Sigmoid colon (tissue), 4 donors: Measurements from ENCODE around the gene PHC2.

Experiments used
- EP300 ChIP-seq, 4 donors: sonication (generic); formaldehyde crosslinking; IDR thresholded peaks; one replicate each; pipeline ENCODE4 v1.6.1; 2017; ENCODE audit warnings: antibody characterized with exemption in 4 of 4
- POLR2A ChIP-seq, 2 donors: fragments of 450-650 bp; IDR thresholded peaks; one replicate each; pipeline ENCODE4 v1.6.1; 2016; ENCODE audit warnings: antibody characterized with exemption in 2 of 2, mild to moderate bottlenecking in 2 of 2, moderate library complexity in 2 of 2
- POLR2AphosphoS5 ChIP-seq, 4 donors: sonication (generic); formaldehyde crosslinking; IDR thresholded peaks; one replicate each; pipeline ENCODE4 v1.6.1; 2017; ENCODE audit warnings: antibody characterized with exemption in 4 of 4
- TF ChIP-seq, protein P1 (sequence below), 4 experiments: fragments of 450-650 bp in 3 of 4; fragments of 200-600 bp in 1 of 4; IDR thresholded peaks; one replicate each; pipeline ENCODE4 v1.5.1; 2016 to 2019; ENCODE audit warnings: antibody characterized with exemption in 4 of 4, mild to moderate bottlenecking in 3 of 4, moderate library complexity in 2 of 4

DNA sequence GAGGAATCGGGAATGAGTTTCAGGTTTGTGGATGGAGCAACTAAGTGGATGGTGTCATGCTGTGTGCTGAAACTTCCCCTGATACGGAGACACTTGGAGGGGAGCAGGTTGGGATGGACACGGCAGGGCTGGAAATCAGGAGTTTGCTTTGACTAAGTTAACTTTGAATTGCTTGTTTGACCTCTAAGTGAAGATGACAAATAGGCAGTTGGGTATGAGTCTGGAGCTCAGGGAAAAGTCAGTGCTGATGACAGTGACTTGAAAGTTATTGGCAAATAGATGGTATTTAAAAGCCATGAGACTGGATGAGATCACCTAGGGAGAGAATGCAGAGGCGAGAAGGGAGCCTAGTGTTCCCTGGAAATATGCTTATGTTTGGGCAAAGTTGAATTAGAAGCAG lies 28.8 kb upstream of the PHC2 start:
- TF ChIP-seq POLR2A (IDR thresholded peaks at IDR 0.05) (no peak), POLR2AphosphoS5 (IDR thresholded peaks at IDR 0.05) (no peak), EP300 (IDR thresholded peaks at IDR 0.05) (no peak)
- TF ChIP-seq, protein P1, sequence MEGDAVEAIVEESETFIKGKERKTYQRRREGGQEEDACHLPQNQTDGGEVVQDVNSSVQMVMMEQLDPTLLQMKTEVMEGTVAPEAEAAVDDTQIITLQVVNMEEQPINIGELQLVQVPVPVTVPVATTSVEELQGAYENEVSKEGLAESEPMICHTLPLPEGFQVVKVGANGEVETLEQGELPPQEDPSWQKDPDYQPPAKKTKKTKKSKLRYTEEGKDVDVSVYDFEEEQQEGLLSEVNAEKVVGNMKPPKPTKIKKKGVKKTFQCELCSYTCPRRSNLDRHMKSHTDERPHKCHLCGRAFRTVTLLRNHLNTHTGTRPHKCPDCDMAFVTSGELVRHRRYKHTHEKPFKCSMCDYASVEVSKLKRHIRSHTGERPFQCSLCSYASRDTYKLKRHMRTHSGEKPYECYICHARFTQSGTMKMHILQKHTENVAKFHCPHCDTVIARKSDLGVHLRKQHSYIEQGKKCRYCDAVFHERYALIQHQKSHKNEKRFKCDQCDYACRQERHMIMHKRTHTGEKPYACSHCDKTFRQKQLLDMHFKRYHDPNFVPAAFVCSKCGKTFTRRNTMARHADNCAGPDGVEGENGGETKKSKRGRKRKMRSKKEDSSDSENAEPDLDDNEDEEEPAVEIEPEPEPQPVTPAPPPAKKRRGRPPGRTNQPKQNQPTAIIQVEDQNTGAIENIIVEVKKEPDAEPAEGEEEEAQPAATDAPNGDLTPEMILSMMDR (IDR thresholded peaks at IDR 0.05): no peak
